Activated gamma-delta T cell treated with Interleukin-2 at 50 U/mL for 16 hours (primary cell): ENCODE results near the gene SLC35B2.

Experiments
- DNase-seq: peaks from one replicate; pipeline ENCODE4 v3.0.0-alpha.2; 2020

SLC35B2 gene

DNA sequence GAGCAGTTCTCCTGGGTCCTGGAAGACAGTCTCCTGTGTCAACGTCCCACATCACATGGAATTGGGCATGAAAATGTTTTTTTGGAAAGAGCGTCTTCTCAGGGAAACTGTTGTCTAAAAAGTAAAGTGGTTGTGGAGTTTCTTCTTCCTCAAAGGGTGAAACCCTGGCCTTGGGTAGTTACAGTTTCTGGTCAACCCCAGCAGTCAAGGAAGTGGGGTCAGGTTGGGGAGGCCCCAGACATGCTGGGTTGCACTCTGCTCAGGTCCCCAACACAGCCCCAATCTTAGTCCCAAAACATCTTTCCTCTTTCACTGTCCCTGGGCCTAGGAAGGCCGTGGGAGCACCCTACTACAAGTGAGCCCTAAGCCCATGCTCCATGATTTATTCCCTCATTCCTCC lies 9.0 kb upstream of the SLC35B2 start:
- DNase-seq: no peak

DNA sequence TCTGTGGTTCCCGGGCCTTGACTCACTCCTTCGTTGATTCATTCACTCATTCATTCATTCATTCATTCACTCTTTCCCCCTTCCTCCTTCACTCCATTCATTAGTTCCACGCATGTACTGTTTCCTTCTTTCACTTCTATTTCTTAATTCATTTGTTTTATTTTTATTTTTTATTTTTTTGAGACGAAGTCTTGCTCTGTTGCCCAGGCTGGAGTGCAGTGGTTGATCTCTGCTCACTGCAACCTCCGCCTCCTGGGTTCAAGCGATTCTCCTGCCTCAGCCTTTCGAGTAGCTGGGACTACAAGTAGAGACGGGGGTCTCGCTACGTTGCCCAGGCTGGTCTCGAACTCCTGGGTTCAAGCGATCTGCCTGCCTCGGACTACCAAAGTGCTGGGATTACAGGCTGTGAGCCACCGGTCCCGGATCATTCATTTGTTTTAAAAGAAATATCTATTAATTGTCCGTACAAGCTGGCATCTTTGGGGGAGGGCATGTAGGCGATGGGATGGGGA lies 8.4 kb upstream of the SLC35B2 start:
- no peak for DNase-seq

DNA sequence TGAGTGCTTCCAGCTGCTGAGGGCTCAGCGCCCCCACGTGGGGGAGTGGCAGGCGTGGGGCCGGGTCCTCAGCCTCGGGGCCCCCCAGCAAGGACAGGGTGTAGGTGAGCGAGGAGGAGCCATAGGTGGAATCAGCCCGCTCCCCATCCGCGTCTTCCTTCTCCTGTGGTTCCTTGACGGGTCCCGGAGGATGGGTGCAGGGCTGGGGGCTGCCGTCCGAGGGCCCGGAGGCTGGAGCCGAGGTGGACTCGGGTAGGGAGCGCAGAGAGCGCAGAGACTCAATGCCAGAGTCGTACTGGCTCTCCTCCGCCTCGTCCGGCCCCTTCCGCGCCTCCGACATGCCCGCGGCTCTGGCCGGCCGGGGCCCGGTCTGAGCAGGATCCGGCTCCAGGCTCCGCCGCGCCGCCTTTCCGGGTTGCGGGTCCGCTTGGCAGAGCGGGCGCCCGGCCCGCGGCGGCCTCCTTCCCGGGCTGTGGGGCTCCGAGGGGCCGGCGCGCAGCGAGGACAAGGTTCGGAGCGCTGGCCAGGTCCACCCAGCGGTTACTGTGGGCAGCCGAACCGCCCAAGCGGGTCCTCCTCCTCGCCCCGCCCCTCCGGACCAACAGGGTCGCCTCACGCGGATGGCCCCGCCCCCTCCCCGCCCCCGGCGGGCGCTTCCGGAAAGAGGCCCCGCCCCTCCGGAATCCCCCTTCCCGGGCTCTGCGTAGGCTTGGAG lies 7.8 kb upstream of the SLC35B2 start, which contains the start of gene NFKBIE:
Gene NFKBIE, minus strand, starts transcription at position 545 of the 715 bp plus-strand sequence. Its CDS starts 205 bp downstream, at position 340.
- DNase-seq: peak; percentile 92

DNA sequence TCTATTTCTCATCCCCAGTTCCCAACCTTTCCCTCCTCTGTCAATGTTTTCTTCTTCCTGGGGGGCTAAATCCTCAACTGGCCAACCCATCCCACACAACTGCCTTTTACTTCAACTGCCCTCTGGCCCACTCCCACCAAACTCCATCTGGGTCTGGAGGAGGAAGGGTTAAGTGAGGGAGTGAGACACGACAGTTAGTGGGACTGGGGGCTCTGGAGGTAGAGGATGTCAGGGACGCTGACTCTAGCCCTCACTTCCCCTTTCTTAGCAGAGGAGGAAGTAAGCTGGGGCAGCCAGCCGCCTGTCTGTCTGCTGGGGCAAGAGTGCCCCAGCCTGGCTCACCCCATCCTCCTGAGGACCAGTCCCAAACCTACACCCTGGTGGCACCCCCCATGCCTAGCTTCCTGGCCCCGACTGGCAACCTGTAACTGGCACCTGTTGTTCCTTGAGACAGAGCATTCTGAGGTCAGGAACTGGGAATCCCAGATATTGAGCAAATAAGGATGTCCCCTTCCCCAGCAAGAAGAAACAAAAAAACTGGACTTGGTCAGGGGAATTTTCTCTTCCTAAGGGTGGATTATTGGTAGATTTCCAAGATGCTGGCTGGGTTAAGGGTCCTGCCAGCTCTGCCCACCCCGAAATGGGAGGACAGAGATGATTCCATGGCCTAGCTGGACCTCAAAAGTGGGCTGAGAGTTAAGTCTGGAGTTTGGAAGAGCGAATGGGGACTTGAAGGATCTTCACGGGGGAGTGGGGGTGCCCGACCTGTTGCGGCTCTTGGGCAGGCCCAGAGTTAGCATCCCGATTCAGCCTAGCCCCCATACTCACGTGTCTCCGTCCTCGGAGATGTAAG lies 7.1 kb upstream of the SLC35B2 start:
- DNase-seq: peak; percentile 33

DNA sequence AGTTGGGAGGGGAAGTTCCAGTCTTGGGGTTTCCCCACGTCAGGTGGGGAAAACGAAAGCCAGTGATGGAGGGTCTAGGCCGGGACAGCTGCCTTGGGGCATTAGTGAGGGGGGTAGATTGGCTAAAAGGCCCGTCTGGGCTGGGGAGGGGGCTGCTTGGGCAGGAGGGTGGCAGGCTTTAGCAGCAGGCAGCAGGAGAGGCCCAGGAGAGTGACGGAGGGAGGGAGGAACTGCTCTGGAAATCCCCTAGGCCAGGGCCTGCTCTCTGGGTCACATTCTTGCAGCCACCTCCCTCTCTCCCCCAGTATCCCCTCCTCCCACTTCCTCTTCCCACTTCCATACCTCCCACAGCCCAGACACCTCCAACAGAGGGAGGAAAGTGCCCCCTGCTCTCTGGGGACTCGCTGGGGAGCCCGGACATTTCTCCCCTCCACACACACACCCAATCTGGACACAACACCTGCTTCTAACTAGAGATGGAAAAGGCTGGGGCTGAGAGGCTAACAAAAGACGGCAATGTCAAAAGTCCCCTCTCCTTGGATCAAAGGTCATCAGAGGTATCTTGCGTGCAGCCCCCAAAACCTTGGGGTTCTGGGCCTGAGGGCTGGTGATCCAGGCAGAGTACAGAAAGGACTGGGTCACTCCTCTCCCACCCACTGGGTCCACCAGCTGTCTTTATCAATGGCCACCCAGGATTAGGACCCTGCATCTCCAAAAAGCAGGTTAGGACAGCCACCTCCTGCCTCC lies 6.2 kb upstream of the SLC35B2 start:
- no peak for DNase-seq

DNA sequence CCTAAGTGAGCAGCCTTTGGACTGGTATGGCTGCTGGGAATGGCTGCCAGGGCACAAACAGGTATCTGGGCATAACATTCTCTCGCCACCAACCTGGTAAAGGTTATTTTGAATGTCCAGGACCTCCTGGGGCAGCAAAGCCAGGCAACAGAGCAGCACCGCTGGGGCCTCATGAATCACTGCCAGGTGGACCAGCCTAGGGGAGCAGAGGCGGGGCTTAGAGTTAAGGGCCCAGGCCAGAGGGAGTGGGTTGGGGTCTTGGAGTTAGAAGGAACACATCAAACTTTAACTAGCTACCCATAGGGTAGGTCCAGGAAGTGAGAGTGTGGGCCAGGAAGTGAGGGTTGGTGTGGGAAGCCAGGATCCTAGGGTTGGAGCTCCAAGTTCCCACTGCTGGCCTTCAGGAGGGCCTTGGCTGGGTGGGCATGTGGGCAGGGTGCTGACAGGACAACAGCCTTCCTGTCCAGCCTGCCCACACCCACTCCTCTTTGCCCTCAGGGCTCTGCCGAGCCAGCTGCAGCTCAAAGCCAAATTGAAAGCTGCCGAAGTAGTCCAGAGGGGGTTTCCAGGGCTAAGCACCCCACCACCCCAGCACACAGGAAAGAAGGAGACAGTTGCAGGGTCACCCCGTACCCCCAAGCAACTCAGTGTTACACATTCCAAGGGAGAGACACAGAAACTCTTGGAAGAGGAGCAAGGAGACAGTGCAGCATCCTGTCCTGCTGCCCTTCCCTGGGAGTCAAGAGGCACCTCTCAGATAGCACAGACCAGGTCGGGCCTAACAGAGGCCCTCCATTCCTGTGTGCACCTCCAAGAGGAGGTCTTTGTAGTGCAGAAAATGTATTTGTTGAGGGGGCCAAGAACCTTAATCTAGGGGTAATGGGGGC lies 5.4 kb upstream of the SLC35B2 start:
- no peak for DNase-seq

DNA sequence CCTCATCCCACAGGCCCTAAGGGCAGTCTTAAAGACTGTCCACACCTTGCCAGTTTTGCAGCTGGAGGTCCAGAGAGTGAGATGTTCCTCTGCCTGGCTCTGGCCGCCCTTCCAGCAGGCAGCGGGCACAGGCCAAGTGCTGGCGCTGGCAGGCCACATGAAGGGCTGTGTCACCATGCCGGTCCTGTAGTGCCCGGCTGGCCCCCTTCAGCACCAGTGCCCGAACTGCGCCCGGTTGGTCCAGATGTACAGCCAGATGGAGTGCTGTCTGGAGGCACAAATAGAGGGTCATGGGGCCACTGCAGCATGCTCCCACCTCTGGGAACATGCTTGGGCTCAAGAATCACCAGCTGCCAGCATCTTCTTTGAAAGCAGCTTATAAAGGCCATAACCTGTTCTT lies 4.3 kb upstream of the SLC35B2 start:
- DNase-seq: no peak

DNA sequence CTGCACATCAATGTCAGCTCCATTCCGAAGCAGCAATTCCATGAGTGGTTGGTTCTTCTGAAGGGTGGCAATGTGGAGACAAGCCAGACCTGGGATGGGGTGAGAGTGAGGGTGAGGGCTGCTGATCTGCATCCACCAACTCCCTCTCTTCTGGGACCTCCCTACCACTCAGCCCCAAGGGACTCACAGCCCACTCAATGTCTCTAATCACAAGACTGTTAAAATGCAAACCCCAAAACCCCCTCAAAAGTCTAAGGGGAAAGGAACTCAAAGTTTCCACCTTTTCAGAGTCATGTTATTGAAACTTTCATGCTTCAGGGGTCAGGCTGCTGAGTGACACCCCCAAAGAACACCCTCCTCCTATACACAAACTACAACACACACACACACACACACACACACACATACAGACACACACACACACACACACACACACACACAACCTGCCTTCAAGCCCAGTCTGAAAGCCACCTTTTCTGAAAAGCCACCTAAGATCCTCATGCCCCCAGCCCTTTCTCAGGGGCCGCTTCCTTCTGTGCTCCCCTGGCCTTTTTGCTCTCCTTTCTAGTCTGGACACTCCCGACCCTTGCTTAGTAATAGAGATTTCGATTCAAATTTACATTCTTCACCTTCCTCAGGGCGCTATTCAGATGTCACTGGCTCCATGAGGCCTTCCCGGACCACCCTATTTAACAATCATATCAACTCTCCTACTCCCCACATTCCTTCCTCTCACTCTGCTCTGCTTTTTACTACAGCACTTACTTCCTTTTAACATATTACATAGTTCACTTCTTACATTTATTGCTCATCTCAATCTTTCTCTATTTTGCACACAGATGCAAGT lies 3.3 kb upstream of the SLC35B2 start:
- DNase-seq: no peak

DNA sequence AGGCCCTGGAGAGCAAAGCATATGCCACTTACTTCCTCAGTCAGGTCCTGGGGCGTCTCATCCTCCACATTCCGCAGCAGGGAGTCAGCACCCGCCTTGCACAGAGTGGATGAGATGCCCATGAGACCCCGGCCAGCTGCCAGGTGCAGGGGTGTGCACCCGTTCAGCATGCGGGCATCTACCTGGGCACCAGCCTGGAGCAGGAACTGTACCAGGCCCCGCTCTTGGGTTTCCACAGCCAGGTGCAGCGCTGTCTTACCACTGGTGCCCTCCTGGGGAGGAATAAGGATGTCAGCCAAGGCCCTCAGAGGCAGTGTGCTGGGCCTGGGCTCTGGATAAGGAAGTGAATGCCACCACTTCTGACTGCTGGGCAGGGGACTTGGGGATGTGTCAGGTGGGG lies 2.7 kb upstream of the SLC35B2 start:
- no peak for DNase-seq

DNA sequence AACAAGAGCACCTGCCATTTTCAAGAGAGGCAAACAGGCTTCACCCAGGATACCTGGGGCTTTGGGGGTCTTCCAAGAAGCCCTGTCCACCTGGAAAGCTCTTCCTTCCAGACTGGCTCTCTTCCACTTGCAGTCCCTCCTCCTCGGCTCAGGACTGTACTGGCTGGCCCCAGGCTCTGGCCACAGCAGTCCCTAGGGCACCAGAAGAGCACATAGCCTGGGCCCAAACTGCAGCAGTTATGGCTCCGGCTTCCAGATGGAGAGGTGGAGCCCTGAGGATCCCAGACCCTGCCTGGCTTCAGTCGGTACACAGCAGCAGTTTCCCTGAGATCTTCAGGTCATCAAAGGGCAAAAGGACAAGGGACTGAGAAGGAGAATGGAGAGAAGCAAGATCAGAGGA lies 1.6 kb upstream of the SLC35B2 start:
- DNase-seq: no peak

DNA sequence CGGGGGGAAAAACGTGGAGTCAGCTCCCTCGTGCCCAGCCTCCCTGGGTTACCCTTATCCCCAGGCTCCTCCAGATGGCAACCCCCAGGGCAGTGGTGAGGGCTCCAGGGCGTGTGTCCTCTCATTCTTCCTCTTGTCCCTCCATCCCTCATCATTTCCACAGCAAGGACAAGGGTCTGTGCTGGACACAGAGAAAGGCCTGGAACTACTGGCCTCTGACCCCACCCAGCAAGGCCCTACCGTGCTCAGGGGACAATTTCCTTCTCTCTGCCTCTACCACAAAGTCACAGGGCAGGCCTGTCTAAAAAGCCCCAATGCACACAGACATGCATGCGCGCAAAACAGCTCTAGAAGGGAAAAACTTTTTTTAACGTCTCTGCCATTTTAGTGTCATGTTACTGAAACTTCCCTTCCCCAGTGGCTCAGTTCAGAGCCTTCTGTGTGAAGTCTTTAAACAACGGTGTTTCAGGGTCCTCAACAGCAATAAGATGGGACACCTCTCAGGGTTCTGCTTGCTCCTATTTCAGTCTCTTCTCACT lies 1.1 kb upstream of the SLC35B2 start:
- no peak for DNase-seq

DNA sequence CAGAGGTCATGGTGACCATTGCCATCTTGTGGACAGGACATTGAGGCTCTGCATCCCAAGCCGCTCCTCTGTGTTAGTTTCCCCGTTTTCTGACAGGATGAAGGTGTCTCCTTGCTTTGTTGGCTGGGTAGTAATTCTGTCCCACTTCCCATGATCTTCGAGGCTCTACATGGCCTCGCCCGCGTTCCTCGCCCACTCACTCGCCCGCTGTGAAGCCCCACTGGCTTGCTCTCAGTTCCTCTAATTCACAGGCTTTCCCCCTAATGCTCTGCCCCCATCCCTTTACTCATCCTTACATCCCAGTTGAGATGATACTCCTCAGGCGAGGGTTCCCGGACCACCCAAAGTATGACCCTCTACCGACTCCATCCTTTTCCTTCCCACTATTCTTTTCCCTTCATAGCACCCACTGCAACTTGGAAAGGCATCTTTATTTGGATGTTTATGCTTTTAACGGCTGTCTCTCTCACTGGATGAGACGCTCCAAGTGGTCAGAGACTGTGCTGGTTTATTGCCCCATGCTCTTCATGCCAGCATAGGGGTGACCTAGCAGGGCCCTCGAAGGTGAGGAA lies 511 bp upstream of the SLC35B2 start:
- no peak for DNase-seq

DNA sequence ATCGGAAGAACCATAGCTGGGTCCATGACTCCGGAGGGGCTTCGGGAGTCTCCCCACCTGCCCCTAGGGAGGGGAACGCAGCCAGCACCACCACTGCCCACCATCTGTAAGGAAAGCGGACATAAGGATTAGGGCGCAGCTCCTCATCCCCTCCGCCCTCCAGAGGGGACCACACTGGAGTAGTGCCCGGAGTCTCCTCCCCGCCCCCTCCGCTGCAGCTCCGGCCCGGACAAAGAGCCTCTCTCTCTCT lies 628 bp downstream of the SLC35B2 start:
- DNase-seq: no peak

DNA sequence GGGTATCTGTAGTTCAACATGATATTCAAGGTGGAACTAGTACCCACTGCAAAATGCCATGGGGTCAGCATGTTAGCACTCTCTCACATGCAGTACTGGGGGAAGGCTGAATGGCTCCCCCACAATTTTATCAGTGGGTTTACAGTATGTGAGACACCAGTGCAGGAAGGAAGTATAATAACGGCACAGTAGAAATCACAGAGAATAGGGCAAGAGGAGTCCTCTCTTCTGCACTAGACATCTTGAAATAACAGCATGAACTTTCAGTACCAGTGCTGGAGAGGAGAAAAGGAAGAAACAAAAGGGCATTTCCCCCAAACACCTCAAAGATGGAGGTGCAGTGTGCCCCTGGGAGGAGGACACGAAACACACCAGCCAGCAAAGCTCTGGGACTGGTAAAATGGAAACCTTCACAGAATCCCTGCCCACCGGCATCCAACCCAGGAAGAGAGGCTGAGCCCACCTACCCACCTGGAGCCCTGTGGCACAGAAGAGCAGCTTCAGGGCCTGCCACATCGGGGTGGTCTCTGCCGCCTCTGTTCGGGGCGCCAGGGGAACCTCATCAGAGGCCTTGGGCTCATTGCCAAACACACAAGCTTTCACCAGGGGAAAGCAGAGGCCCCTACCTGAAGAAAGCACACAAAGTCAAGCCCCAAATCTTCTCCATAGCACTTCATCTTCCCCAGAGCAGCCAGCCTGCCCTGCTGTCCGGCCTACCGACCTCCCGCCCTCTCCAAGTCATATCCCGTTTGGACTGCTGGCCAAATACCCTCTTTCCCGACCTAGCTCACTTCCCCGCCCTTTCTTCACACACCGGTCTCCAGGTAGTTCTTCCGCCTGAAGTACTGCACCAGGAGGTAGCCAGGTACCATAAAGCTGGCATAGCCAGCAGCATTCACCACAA lies 1.2 kb downstream of the SLC35B2 start:
- DNase-seq: peak; percentile 23

DNA sequence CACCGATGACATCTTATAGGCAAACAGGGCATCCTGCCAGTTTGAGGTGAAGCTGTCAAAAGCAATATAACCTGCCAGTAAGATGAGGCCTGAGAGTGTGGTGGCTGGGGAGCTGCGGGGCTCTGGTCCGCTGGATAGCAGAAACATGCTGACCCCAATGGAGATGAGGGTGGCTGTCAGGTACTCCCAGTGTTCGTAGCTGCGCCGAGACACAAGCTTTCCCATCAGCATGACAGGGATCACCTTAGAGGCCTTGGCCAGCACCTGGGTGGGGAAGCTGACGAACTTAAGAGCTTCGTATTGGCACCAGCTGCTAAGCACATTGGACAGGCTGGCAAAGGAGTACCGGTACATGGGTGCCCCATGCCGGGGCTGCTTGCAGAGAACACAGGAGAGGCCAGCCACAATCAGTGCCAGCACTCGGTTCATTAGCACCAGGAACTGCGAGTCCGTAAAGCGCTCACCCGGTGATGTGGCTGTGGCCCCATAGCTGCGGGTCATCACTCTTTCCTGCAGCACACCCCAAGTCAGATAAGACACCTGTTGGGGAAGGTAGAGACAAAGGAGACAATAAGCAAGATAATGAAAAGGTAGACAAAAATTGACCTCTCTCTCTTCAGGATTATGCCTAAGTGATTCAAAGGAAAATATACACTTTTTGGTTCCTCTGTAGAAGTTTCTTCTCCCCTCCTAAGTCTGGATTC lies 2.1 kb downstream of the SLC35B2 start:
- no peak for DNase-seq

DNA sequence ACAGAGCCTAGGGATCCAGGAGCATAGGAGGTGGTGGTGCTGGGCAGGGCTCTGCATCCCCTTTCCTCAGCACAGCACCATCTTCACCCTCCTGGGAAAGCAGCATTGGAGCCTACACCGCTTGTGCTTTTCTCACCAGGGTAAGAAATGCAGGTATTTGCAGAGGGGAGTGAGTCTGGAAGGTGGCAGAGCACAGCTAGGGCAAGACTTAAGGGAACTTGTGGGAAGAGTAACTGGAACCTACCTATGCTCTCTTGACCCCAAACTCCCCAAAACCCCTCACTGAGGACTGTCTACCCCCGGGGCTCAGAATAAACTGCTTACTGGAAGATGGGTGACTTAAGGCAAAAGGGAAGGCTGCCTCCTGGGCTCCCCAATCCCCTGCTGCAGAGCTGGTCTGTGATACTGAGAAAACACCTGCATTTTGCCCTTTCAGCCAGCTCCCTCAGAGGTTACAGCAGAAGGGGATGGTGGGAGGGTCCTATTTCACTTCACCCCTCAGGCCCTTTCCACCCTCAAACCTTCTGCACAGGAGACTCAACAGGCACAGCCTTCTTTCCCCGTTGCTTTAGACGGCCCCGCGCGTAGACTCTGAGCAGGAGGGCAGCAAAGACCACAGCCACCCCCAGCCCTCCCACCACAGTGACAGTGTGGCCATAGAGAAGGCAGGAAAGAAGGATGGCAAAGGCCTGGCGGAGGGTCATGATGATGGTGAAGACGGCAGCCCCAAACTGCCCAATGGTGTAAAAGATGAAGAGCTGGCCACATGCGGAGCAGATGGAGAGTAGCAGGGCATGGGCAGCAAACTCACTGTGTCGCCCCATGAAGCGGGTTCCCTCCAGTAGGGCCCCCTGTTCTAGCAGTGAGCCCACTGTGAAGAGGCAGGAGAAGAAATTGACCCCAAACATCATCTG lies 2.9 kb downstream of the SLC35B2 start:
- DNase-seq: no peak

DNA sequence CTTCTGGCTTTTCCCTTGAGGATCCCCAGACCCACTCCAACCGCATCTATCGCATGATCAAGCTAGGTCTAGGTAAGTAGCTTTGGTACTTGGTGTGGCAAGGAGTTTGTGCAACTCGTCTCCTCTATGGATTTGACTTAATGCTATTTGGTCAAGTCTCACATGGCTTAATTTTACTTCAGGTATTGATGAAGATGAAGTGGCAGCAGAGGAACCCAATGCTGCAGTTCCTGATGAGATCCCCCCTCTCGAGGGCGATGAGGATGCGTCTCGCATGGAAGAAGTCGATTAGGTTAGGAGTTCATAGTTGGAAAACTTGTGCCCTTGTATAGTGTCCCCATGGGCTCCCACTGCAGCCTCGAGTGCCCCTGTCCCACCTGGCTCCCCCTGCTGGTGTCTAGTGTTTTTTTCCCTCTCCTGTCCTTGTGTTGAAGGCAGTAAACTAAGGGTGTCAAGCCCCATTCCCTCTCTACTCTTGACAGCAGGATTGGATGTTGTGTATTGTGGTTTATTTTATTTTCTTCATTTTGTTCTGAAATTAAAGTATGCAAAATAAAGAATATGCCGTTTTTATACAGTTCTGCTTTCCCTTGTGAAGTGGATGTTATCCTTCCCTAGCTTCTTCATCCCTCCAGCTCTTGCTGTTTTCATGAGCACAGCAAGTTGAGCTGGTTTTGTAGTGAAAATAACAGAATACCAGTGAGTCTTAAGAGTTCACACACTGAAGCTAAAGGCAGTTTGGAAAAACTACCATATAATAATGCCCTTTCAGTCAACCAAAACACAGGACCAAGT lies 3.8 kb downstream of the SLC35B2 start:
- peak; percentile 60 for DNase-seq
